T-cell (primary cell): ENCODE data around the gene STX8. TPM values are rescaled to one million over a fixed set of nuclear protein-coding genes. Genes with fewer than 3 reads are reported as not detected.

Source experiments
- ATAC-seq, 4 experiments: fragments of 200-7000 bp in 3 of 4; fragments of 150-1000 bp in 1 of 4; cut with Tn5 transposase; replicated peaks in 1 of 4; 1 replicate in 3 of 4; 2 replicates in 1 of 4; pipeline ENCODE4 v1.10.0; 2021; ENCODE audit warnings: moderate library complexity in 3 of 4, mild to moderate bottlenecking in 2 of 4, moderate number of reproducible peaks in 1 of 4
- CTCF ChIA-PET, 2 donors: fragments of 300-600 bp; sonication (Branson Sonifier 250); formaldehyde crosslinking; loops; one replicate each; lab custom pipeline; 2022; ENCODE audit warnings: antibody characterized with exemption in 2 of 2; lab: Charles Lee
- POLR2A ChIA-PET, 2 donors: fragments of 300-600 bp; sonication (Branson Sonifier 250); formaldehyde crosslinking; loops; one replicate each; lab custom pipeline; 2022; ENCODE audit warnings: antibody characterized with exemption in 2 of 2; lab: Charles Lee
- DNase-seq, 35 experiments: peaks; one replicate each; pipeline versions ENCODE4 v3.0.0 to v3.0.0-alpha.2; 2013 to 2023
- H3K27ac ChIP-seq: one replicate; pipeline ENCODE4 v1.5.1; 2013; ENCODE audit warnings: low read length
- H3K27me3 ChIP-seq, 2 experiments: replicated peaks in 1 of 2; 1 replicate in 1 of 2; 2 replicates in 1 of 2; pipeline versions ENCODE4 v1.6.1 to v1.7.0; 2013; ENCODE audit warnings: low read length in 1 of 2, mixed read lengths in 1 of 2; ENCODE audit not compliant: control insufficient read depth in 2 of 2, insufficient read depth in 2 of 2; ENCODE audit errors: extremely low read depth in 1 of 2
- H3K36me3 ChIP-seq, 2 donors: 1 replicate in 1 of 2; 2 replicates in 1 of 2; pipeline versions ENCODE4 v1.6.1 to v1.7.0; 2013; ENCODE audit warnings: low read length in 1 of 2; ENCODE audit not compliant: control insufficient read depth in 2 of 2, insufficient read depth in 1 of 2; ENCODE audit errors: extremely low read depth in 1 of 2
- H3K4me1 ChIP-seq, 2 experiments: 1 replicate in 1 of 2; 2 replicates in 1 of 2; pipeline versions ENCODE4 v1.6.1 to v1.7.0; 2013; ENCODE audit warnings: low read length in 2 of 2, mixed read lengths in 1 of 2; ENCODE audit not compliant: insufficient read depth in 2 of 2, control insufficient read depth in 1 of 2; ENCODE audit errors: extremely low read depth in 1 of 2
- H3K4me3 ChIP-seq, 2 donors: 1 replicate in 1 of 2; 2 replicates in 1 of 2; pipeline versions ENCODE4 v1.5.1 to v1.7.0; 2013; ENCODE audit warnings: mild to moderate bottlenecking in 2 of 2, low read length in 1 of 2, moderate library complexity in 1 of 2; ENCODE audit not compliant: control insufficient read depth in 1 of 2; ENCODE audit errors: extremely low read depth in 1 of 2
- H3K9me3 ChIP-seq: 2 replicates; pipeline ENCODE4 v1.7.0; 2013
- H3K27ac Mint-ChIP-seq, 2 donors: one replicate each; pipeline ENCODE4 v1.8.0; 2020 to 2021; ENCODE audit warnings: mild to moderate bottlenecking in 2 of 2, mixed read lengths in 2 of 2
- H3K27me3 Mint-ChIP-seq, 2 donors: one replicate each; pipeline ENCODE4 v1.8.0; 2021 to 2022; ENCODE audit warnings: mixed read lengths in 2 of 2
- H3K36me3 Mint-ChIP-seq: one replicate; pipeline ENCODE4 v1.8.0; 2021; ENCODE audit warnings: mixed read lengths
- H3K4me1 Mint-ChIP-seq, 3 donors: one replicate each; pipeline ENCODE4 v1.8.0; 2020 to 2022; ENCODE audit warnings: mixed read lengths in 3 of 3, mild to moderate bottlenecking in 1 of 3
- H3K4me3 Mint-ChIP-seq, 3 donors: one replicate each; pipeline ENCODE4 v1.8.0; 2020 to 2022; ENCODE audit warnings: mild to moderate bottlenecking in 3 of 3, mixed read lengths in 3 of 3, moderate library complexity in 3 of 3
- H3K9me3 Mint-ChIP-seq, 3 donors: one replicate each; pipeline ENCODE4 v1.8.0; 2020 to 2022; ENCODE audit warnings: mixed read lengths in 3 of 3
- WGBS: methylation state at CpG from one replicate; pipeline ENCODE4 v1.1.5; 2013; ENCODE audit warnings: missing lambda C conversion rate; ENCODE audit not compliant: insufficient coverage; 5-methylcytosine and 5-hydroxymethylcytosine counted together
- total RNA-seq, 35 experiments: library from RNA in 6 of 35; stranded (reverse) in 6 of 35; fragments of 120-200 nt in 1 of 35; gene quantifications; one replicate each; pipeline versions ENCODE4 v1.2.1 to v1.2.4 and lab custom pipeline; 2013 to 2026

The STX8 gene
- total RNA-seq, 5 donors from 2014 or later (not counting 1 experiment from before 2014, with no cell fraction given) = 34.1 to 65.2 (median 57.8) TPM

- H3K4me3 Mint-ChIP-seq = no peak overlapping the region
- Histone ChIP-seq H3K27ac (no peak overlapping the region), H3K4me3 (no peak overlapping the region), H3K4me1 (no peaks in the 10 kb centered on the region), H3K36me3 (no peaks in the 10 kb centered on the region), H3K27me3 (no peaks in the 10 kb centered on the region), H3K9me3 (no peaks in the 10 kb centered on the region)
- CTCF ChIA-PET = no interaction called here
- POLR2A ChIA-PET = no interaction called here
- H3K9me3 Mint-ChIP-seq = peaks cover 2 to 8% (median 8%) of the 10 kb centered on the region in 3 donors
- peaks cover 34% of the 10 kb centered on the region for H3K36me3 Mint-ChIP-seq
- peaks cover 0 to 7% (median 0%) of the 10 kb centered on the region in 3 donors for H3K4me1 Mint-ChIP-seq
- H3K27ac Mint-ChIP-seq = no peak overlapping the region
- 94% methylated on average over 3 of the region's 5 CpGs for WGBS
- H3K27me3 Mint-ChIP-seq = no peaks in the 10 kb centered on the region
- ATAC-seq = no peak
- DNase-seq = no peak
Measured at GRCh38 chr17:9321890-9322289, 253.7 kb downstream of the STX8 start.

GRCh38 chr17:9315360-9315759 lies 260.3 kb downstream of the STX8 start:
- H3K36me3 Mint-ChIP-seq = peaks cover 28% of the 10 kb centered on the region
- H3K27me3 Mint-ChIP-seq = no peaks in the 10 kb centered on the region
- ChIA-PET POLR2A (interaction anchor here in 1 of 2 donors (0.6 kb wide), 1 partner anchor 376 kb away, joined by 3 read pairs; no protein-coding TSS in a partner anchor), CTCF (no interaction called here)
- no peak for ATAC-seq
- H3K4me1 Mint-ChIP-seq = no peaks in the 10 kb centered on the region
- no peaks in the 10 kb centered on the region for H3K27me3 ChIP-seq
- peaks cover 5 to 8% (median 8%) of the 10 kb centered on the region in 3 donors for H3K9me3 Mint-ChIP-seq
- H3K27ac ChIP-seq = no peak overlapping the region
- peaks cover 0 to 3% of the 10 kb centered on the region in 2 donors for H3K36me3 ChIP-seq
- H3K4me3 Mint-ChIP-seq = no peak overlapping the region
- H3K4me1 ChIP-seq = no peaks in the 10 kb centered on the region
- no peak for DNase-seq
- H3K27ac Mint-ChIP-seq = no peak overlapping the region
- H3K9me3 ChIP-seq = no peaks in the 10 kb centered on the region
- 100% methylated on average over 4 of the region's 5 CpGs for WGBS
- no peak overlapping the region for H3K4me3 ChIP-seq

GRCh38 chr17:9313346-9313745 lies 262.3 kb downstream of the STX8 start:
- WGBS = 100% methylated on average over 4 of the region's 4 CpGs
- no peak overlapping the region for H3K4me3 Mint-ChIP-seq
- H3K4me1 ChIP-seq = no peaks in the 10 kb centered on the region
- DNase-seq (no peak), ATAC-seq (no peak)
- CTCF ChIA-PET = no interaction called here
- no peaks in the 10 kb centered on the region for H3K9me3 ChIP-seq
- H3K4me1 Mint-ChIP-seq = no peaks in the 10 kb centered on the region
- no peak overlapping the region for H3K4me3 ChIP-seq
- no peaks in the 10 kb centered on the region for H3K27me3 Mint-ChIP-seq
- H3K27me3 ChIP-seq = no peaks in the 10 kb centered on the region
- H3K27ac ChIP-seq = no peak overlapping the region
- peaks cover 2 to 5% (median 2%) of the 10 kb centered on the region in 3 donors for H3K9me3 Mint-ChIP-seq
- POLR2A ChIA-PET = no interaction called here
- H3K36me3 Mint-ChIP-seq = peaks cover 20% of the 10 kb centered on the region
- no peak overlapping the region for H3K27ac Mint-ChIP-seq
- peaks cover 0 to 3% of the 10 kb centered on the region in 2 donors for H3K36me3 ChIP-seq

GRCh38 chr17:9309216-9309615 lies 266.4 kb downstream of the STX8 start:
- CTCF ChIA-PET = no interaction called here
- H3K27me3 Mint-ChIP-seq = no peaks in the 10 kb centered on the region

GRCh38 chr17:9308069-9308468 lies 267.6 kb downstream of the STX8 start:
- Mint-ChIP-seq H3K4me3 (no peak overlapping the region), H3K9me3 (no peaks in the 10 kb centered on the region), H3K27me3 (no peaks in the 10 kb centered on the region), H3K27ac (no peak overlapping the region), H3K4me1 (no peaks in the 10 kb centered on the region), H3K36me3 (peaks cover 10% of the 10 kb centered on the region)
- H3K9me3 ChIP-seq = no peaks in the 10 kb centered on the region
- WGBS = 84% methylated on average over 3 of the region's 6 CpGs
- ChIA-PET CTCF (no interaction called here), POLR2A (no interaction called here)
- H3K27ac ChIP-seq = no peak overlapping the region
- ATAC-seq = no peak
- peaks cover 0 to 2% of the 10 kb centered on the region in 2 donors for H3K36me3 ChIP-seq
- H3K4me1 ChIP-seq = no peaks in the 10 kb centered on the region
- no peaks in the 10 kb centered on the region for H3K27me3 ChIP-seq
- H3K4me3 ChIP-seq = no peak overlapping the region
- no peak for DNase-seq

More at GRCh38 chr17:9309216-9309615, 266.4 kb downstream of the STX8 start:
- Mint-ChIP-seq H3K4me3 (no peak overlapping the region), H3K4me1 (no peaks in the 10 kb centered on the region), H3K36me3 (peaks cover 7% of the 10 kb centered on the region), H3K9me3 (no peaks in the 10 kb centered on the region), H3K27ac (no peak overlapping the region)
- H3K27ac ChIP-seq = no peak overlapping the region
- ATAC-seq (no peak), DNase-seq (no peak)
- H3K27me3 ChIP-seq = no peaks in the 10 kb centered on the region
- H3K36me3 ChIP-seq = peaks cover 0 to 3% of the 10 kb centered on the region in 2 donors
- H3K4me3 ChIP-seq = no peak overlapping the region
- no CpG with 5 or more reads among the region's 6 CpGs for WGBS
- POLR2A ChIA-PET = no interaction called here
- H3K9me3 ChIP-seq = no peaks in the 10 kb centered on the region
- no peaks in the 10 kb centered on the region for H3K4me1 ChIP-seq

GRCh38 chr17:9307313-9307998 lies 268.2 kb downstream of the STX8 start:
- Histone ChIP-seq H3K27me3 (no peaks in the 10 kb centered on the region), H3K36me3 (no peaks in the 10 kb centered on the region), H3K27ac (no peak overlapping the region), H3K4me1 (no peaks in the 10 kb centered on the region), H3K9me3 (no peaks in the 10 kb centered on the region), H3K4me3 (no peak overlapping the region)
- DNase-seq = no peak
- Mint-ChIP-seq H3K4me1 (no peaks in the 10 kb centered on the region), H3K27ac (no peak overlapping the region), H3K27me3 (no peaks in the 10 kb centered on the region), H3K4me3 (no peak overlapping the region), H3K9me3 (no peaks in the 10 kb centered on the region), H3K36me3 (peaks cover 7% of the 10 kb centered on the region)
- ChIA-PET CTCF (no interaction called here), POLR2A (no interaction called here)
- no CpG with 5 or more reads among the region's 7 CpGs for WGBS
- no peak for ATAC-seq
